ENCODE results near the gene NCKAP5.

Gene NCKAP5

GRCh38 chr2:133053541-133053940 lies 514.7 kb downstream of the NCKAP5 start:
- H3K4me1 ChIP-seq (ENCODE audit: control extremely low read depth in 1 of 4, control insufficient read depth in 4 of 4, insufficient read depth in 4 of 4, low read length in 3 of 4) = no peaks in the 10 kb centered on the region
- no peaks in the 10 kb centered on the region for H3K27me3 ChIP-seq (replicated peaks in 2 of 5; ENCODE audit: control insufficient read depth in 4 of 5, insufficient read depth in 5 of 5, low read length in 4 of 5)
- no peak overlapping the region for H3K27ac ChIP-seq (ENCODE audit: insufficient read depth in 1 of 2, low read depth in 1 of 2, low read length in 2 of 2, poor library complexity in 1 of 2, severe bottlenecking in 2 of 2)
- no peak overlapping the region for H3K4me3 ChIP-seq (ENCODE audit: control insufficient read depth in 1 of 7, extremely low read depth in 1 of 7, insufficient read depth in 4 of 7, low read depth in 2 of 7, low read length in 6 of 7)
- CTCF ChIA-PET = no interaction called here
- H3K9me3 ChIP-seq (ENCODE audit: control extremely low read depth in 1 of 5, control insufficient read depth in 4 of 5, insufficient read depth in 2 of 5, low read depth in 1 of 5, low read length in 4 of 5) = no peaks in the 10 kb centered on the region
- DNase-seq = no peak
- POLR2A ChIA-PET = no interaction called here
- 95% methylated on average over 2 of the region's 3 CpGs for WGBS (ENCODE audit: insufficient coverage)
- no peaks in the 10 kb centered on the region for H3K36me3 ChIP-seq (ENCODE audit: control insufficient read depth in 4 of 4, insufficient read depth in 4 of 4, low read length in 3 of 4)

DNA sequence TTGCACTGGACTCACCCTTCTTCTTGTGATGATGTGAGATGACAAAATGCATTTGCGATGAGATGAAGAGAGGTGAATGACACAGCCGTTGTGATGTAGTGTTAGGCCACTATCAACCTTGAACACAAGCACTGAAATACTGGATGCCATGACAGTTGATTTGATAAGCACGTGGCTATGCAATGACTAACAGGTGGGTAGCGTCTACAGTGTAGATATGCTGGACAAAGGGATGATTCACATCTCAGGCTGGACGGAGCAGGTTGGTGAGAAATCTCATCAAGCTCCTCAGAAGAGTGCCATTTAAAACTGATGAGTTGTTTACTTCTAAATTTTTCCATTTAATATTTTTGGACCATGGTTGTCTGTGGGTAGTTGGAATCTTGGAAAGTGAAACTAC lies 522.5 kb downstream of the NCKAP5 start:
- Histone ChIP-seq H3K4me3 (ENCODE audit: control insufficient read depth in 1 of 7, extremely low read depth in 1 of 7, insufficient read depth in 4 of 7, low read depth in 2 of 7, low read length in 6 of 7) (no peak overlapping the region), H3K4me1 (ENCODE audit: control extremely low read depth in 1 of 4, control insufficient read depth in 4 of 4, insufficient read depth in 4 of 4, low read length in 3 of 4) (no peaks in the 10 kb centered on the region), H3K9me3 (ENCODE audit: control extremely low read depth in 1 of 5, control insufficient read depth in 4 of 5, insufficient read depth in 2 of 5, low read depth in 1 of 5, low read length in 4 of 5) (no peaks in the 10 kb centered on the region), H3K27me3 (replicated peaks in 2 of 5; ENCODE audit: control insufficient read depth in 4 of 5, insufficient read depth in 5 of 5, low read length in 4 of 5) (no peaks in the 10 kb centered on the region), H3K27ac (ENCODE audit: insufficient read depth in 1 of 2, low read depth in 1 of 2, low read length in 2 of 2, poor library complexity in 1 of 2, severe bottlenecking in 2 of 2) (no peak overlapping the region), H3K36me3 (ENCODE audit: control insufficient read depth in 4 of 4, insufficient read depth in 4 of 4, low read length in 3 of 4) (no peaks in the 10 kb centered on the region)
- WGBS (ENCODE audit: insufficient coverage) = 100% methylated on average over 4 of the region's 5 CpGs
- ChIA-PET POLR2A (no interaction called here), CTCF (no interaction called here)
- no peak for DNase-seq

DNA sequence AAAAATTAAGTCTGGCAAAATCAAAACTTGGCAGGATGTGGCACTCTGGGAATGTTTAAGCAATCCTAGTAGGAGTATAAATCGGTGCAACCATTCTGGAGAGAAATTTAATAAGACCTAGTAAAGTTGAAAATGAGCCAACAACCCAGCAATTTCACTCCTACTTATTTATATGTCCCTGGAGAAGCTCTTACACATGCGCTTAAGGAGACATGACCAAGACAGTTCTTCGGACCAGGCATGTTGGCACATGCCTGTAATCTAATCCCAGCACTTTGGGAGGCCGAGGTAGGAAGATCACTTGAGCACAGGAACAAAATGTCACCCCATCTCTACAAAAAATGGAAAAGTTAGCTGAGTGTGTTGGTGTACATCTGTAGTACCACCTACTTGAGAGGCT lies 523.7 kb downstream of the NCKAP5 start:
- Histone ChIP-seq H3K9me3 (ENCODE audit: control extremely low read depth in 1 of 5, control insufficient read depth in 4 of 5, insufficient read depth in 2 of 5, low read depth in 1 of 5, low read length in 4 of 5) (no peaks in the 10 kb centered on the region), H3K36me3 (ENCODE audit: control insufficient read depth in 4 of 4, insufficient read depth in 4 of 4, low read length in 3 of 4) (no peaks in the 10 kb centered on the region), H3K27me3 (replicated peaks in 2 of 5; ENCODE audit: control insufficient read depth in 4 of 5, insufficient read depth in 5 of 5, low read length in 4 of 5) (no peaks in the 10 kb centered on the region), H3K4me3 (ENCODE audit: control insufficient read depth in 1 of 7, extremely low read depth in 1 of 7, insufficient read depth in 4 of 7, low read depth in 2 of 7, low read length in 6 of 7) (no peak overlapping the region), H3K27ac (ENCODE audit: insufficient read depth in 1 of 2, low read depth in 1 of 2, low read length in 2 of 2, poor library complexity in 1 of 2, severe bottlenecking in 2 of 2) (no peak overlapping the region), H3K4me1 (ENCODE audit: control extremely low read depth in 1 of 4, control insufficient read depth in 4 of 4, insufficient read depth in 4 of 4, low read length in 3 of 4) (no peaks in the 10 kb centered on the region)
- POLR2A ChIA-PET = no interaction called here
- no peak for DNase-seq
- 87% methylated on average over 4 of the region's 4 CpGs for WGBS (ENCODE audit: insufficient coverage)
- CTCF ChIA-PET = no interaction called here

GRCh38 chr2:133040170-133040569 lies 528.1 kb downstream of the NCKAP5 start:
- H3K4me3 ChIP-seq (ENCODE audit: control insufficient read depth in 1 of 7, extremely low read depth in 1 of 7, insufficient read depth in 4 of 7, low read depth in 2 of 7, low read length in 6 of 7) = no peak overlapping the region
- ChIA-PET CTCF (no interaction called here), POLR2A (no interaction called here)
- H3K27ac ChIP-seq (ENCODE audit: insufficient read depth in 1 of 2, low read depth in 1 of 2, low read length in 2 of 2, poor library complexity in 1 of 2, severe bottlenecking in 2 of 2) = no peak overlapping the region
- whole genome bisulfite sequencing (ENCODE audit: insufficient coverage) = 50% methylated on average over 1 of the region's 4 CpGs
- H3K27me3 ChIP-seq (replicated peaks in 2 of 5; ENCODE audit: control insufficient read depth in 4 of 5, insufficient read depth in 5 of 5, low read length in 4 of 5) = no peaks in the 10 kb centered on the region
- H3K36me3 ChIP-seq (ENCODE audit: control insufficient read depth in 4 of 4, insufficient read depth in 4 of 4, low read length in 3 of 4) = no peaks in the 10 kb centered on the region
- no peaks in the 10 kb centered on the region for H3K4me1 ChIP-seq (ENCODE audit: control extremely low read depth in 1 of 4, control insufficient read depth in 4 of 4, insufficient read depth in 4 of 4, low read length in 3 of 4)
- no peaks in the 10 kb centered on the region for H3K9me3 ChIP-seq (ENCODE audit: control extremely low read depth in 1 of 5, control insufficient read depth in 4 of 5, insufficient read depth in 2 of 5, low read depth in 1 of 5, low read length in 4 of 5)
- DNase-seq = no peak

- no peak overlapping the region for H3K4me3 ChIP-seq (ENCODE audit: control insufficient read depth in 1 of 7, extremely low read depth in 1 of 7, insufficient read depth in 4 of 7, low read depth in 2 of 7, low read length in 6 of 7)
- H3K27ac ChIP-seq (ENCODE audit: insufficient read depth in 1 of 2, low read depth in 1 of 2, low read length in 2 of 2, poor library complexity in 1 of 2, severe bottlenecking in 2 of 2) = no peak overlapping the region
- DNase-seq = no peak
- H3K4me1 ChIP-seq (ENCODE audit: control extremely low read depth in 1 of 4, control insufficient read depth in 4 of 4, insufficient read depth in 4 of 4, low read length in 3 of 4) = no peaks in the 10 kb centered on the region
- ChIA-PET POLR2A (no interaction called here), CTCF (no interaction called here)
- H3K36me3 ChIP-seq (ENCODE audit: control insufficient read depth in 4 of 4, insufficient read depth in 4 of 4, low read length in 3 of 4) = no peaks in the 10 kb centered on the region
- no CpG with 5 or more reads among the region's 1 CpG for WGBS (ENCODE audit: insufficient coverage)
- no peaks in the 10 kb centered on the region for H3K9me3 ChIP-seq (ENCODE audit: control extremely low read depth in 1 of 5, control insufficient read depth in 4 of 5, insufficient read depth in 2 of 5, low read depth in 1 of 5, low read length in 4 of 5)
- H3K27me3 ChIP-seq (replicated peaks in 2 of 5; ENCODE audit: control insufficient read depth in 4 of 5, insufficient read depth in 5 of 5, low read length in 4 of 5) = no peaks in the 10 kb centered on the region
Measured at GRCh38 chr2:133039531-133039930, 528.7 kb downstream of the NCKAP5 start.

DNA sequence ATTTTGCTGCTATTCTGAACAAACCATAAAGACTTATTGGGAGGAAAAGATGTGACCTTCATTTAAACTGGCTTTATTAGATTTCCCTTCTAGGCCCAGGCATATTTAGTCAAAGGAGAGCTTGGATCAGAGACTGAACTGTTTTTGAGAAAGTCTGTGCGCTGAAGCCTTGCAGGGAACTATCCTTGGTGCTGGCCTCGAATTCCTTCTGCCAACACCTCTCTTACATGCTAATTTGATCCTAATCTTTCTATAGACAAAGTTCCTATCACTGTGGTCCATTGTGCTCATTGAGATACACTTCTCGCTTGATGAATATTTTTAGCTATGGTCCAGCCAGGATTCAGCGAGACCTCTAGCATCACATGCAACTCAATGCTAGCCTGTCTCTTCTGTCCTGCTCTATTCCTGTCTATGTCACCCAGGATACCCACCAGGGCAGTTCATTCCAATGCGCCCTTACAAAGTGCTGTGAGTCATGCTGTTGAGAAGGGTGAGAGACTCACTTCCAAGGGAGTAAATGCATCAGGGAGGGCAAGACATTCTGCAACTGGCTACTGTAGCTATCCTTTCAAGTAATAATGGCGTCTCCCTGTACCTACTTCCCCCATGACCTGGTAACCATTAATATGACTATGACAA lies 541.6 kb downstream of the NCKAP5 start:
- Histone ChIP-seq H3K36me3 (ENCODE audit: control insufficient read depth in 4 of 4, insufficient read depth in 4 of 4, low read length in 3 of 4) (no peaks in the 10 kb centered on the region), H3K9me3 (ENCODE audit: control extremely low read depth in 1 of 5, control insufficient read depth in 4 of 5, insufficient read depth in 2 of 5, low read depth in 1 of 5, low read length in 4 of 5) (peaks cover 0 to 2% (median 0%) of the 10 kb centered on the region in 5 experiments), H3K4me3 (ENCODE audit: control insufficient read depth in 1 of 7, extremely low read depth in 1 of 7, insufficient read depth in 4 of 7, low read depth in 2 of 7, low read length in 6 of 7) (no peak overlapping the region), H3K27ac (ENCODE audit: insufficient read depth in 1 of 2, low read depth in 1 of 2, low read length in 2 of 2, poor library complexity in 1 of 2, severe bottlenecking in 2 of 2) (no peak overlapping the region), H3K4me1 (ENCODE audit: control extremely low read depth in 1 of 4, control insufficient read depth in 4 of 4, insufficient read depth in 4 of 4, low read length in 3 of 4) (no peaks in the 10 kb centered on the region), H3K27me3 (replicated peaks in 2 of 5; ENCODE audit: control insufficient read depth in 4 of 5, insufficient read depth in 5 of 5, low read length in 4 of 5) (no peaks in the 10 kb centered on the region)
- no peak for DNase-seq
- ChIA-PET POLR2A (no interaction called here), CTCF (no interaction called here)
- 93% methylated on average over 4 of the region's 6 CpGs for WGBS (ENCODE audit: insufficient coverage)

DNA sequence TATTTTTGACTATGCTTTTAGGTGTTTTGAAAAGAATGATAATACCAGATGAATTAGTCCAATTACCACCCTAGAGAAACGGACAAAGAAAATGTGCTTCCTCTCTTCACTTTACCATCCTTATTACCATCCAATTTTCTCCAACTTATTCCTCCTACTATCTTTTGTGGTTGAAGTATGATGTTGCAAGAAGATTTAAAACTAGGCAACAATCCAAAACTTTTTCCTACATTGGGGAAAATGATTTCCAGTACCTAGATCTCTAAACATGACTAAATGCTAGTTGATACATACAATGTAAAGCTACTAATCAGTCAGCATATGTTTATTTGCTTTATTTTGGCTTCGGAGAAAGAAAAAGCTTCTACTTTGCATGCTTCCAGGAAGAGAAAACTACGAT lies 543.3 kb downstream of the NCKAP5 start:
- DNase-seq = no peak
- H3K9me3 ChIP-seq (ENCODE audit: control extremely low read depth in 1 of 5, control insufficient read depth in 4 of 5, insufficient read depth in 2 of 5, low read depth in 1 of 5, low read length in 4 of 5) = peaks cover 0 to 2% (median 0%) of the 10 kb centered on the region in 5 experiments
- POLR2A ChIA-PET = no interaction called here
- no peak overlapping the region for H3K4me3 ChIP-seq (ENCODE audit: control insufficient read depth in 1 of 7, extremely low read depth in 1 of 7, insufficient read depth in 4 of 7, low read depth in 2 of 7, low read length in 6 of 7)
- H3K4me1 ChIP-seq (ENCODE audit: control extremely low read depth in 1 of 4, control insufficient read depth in 4 of 4, insufficient read depth in 4 of 4, low read length in 3 of 4) = no peaks in the 10 kb centered on the region
- H3K36me3 ChIP-seq (ENCODE audit: control insufficient read depth in 4 of 4, insufficient read depth in 4 of 4, low read length in 3 of 4) = no peaks in the 10 kb centered on the region
- CTCF ChIA-PET = no interaction called here
- 100% methylated on average over 2 of the region's 3 CpGs for WGBS (ENCODE audit: insufficient coverage)
- H3K27me3 ChIP-seq (replicated peaks in 2 of 5; ENCODE audit: control insufficient read depth in 4 of 5, insufficient read depth in 5 of 5, low read length in 4 of 5) = no peaks in the 10 kb centered on the region
- no peak overlapping the region for H3K27ac ChIP-seq (ENCODE audit: insufficient read depth in 1 of 2, low read depth in 1 of 2, low read length in 2 of 2, poor library complexity in 1 of 2, severe bottlenecking in 2 of 2)

Measured in common myeloid progenitor, CD34-positive (primary cell).